SK-MEL-5 (cell line): ENCODE results near the gene HEPN1. TPM values are rescaled to one million over a fixed set of nuclear protein-coding genes. Genes with fewer than 3 reads are reported as not detected.

ENCODE experiments used
- DNase-seq: peaks from one replicate; pipeline ENCODE4 v3.0.0-alpha.2; 2016; ENCODE audit warnings: low read depth, low spot score
- in situ Hi-C: cut with HindIII; loops from 2 replicates; pipeline ENCODE4 v1.10.0; 2016; ENCODE audit warnings: low sequenced_read_pairs, high pct_unique_total_duplicates, low pct_unique_long_range_greater_than_20kb
- total RNA-seq: library from RNA; depleted of rRNA; stranded (reverse); fragments of >200 nt; shearing (Covaris generic); gene quantifications from 2 replicates; pipeline ENCODE4 v1.2.3, GENCODE V29; 2014

Gene HEPN1
- total RNA-seq, 1 experiment from 2014 or later: not detected

GRCh38 chr11:124895471-124895971 is 23.5 kb upstream of the HEPN1 start:
- no peak for DNase-seq
- in situ Hi-C loops: no loop called here

- in situ Hi-C loops: no loop called here
- DNase-seq: no peak
Measured at GRCh38 chr11:124896071-124896750, 22.8 kb upstream of the HEPN1 start.

GRCh38 chr11:124896821-124897391 is 22.1 kb upstream of the HEPN1 start:
- DNase-seq: no peak
- in situ Hi-C loops: no loop called here

- in situ Hi-C loops: no loop called here
- no peak for DNase-seq
Measured at GRCh38 chr11:124897674-124898262, 21.3 kb upstream of the HEPN1 start, which contains the start of gene ROBO4. Gene ROBO4, minus strand, starts transcription at chr11:124897865. Its CDS starts 70 bp downstream, at chr11:124897795.

GRCh38 chr11:124898263-124898680 is 20.8 kb upstream of the HEPN1 start:
- in situ Hi-C loops: no loop called here
- DNase-seq: no peak

GRCh38 chr11:124898711-124899110 is 20.3 kb upstream of the HEPN1 start:
- no peak for DNase-seq
- in situ Hi-C loops: no loop called here

- in situ Hi-C loops: no loop called here
- no peak for DNase-seq
Measured at GRCh38 chr11:124899383-124900145, 19.5 kb upstream of the HEPN1 start.

GRCh38 chr11:124900464-124900863 is 18.6 kb upstream of the HEPN1 start:
- in situ Hi-C loops: no loop called here
- DNase-seq: no peak

- in situ Hi-C loops: no loop called here
- no peak for DNase-seq
Measured at GRCh38 chr11:124902616-124903015, 16.4 kb upstream of the HEPN1 start.

- no peak for DNase-seq
- in situ Hi-C loops: no loop called here
Measured at GRCh38 chr11:124915541-124916369, 3.3 kb upstream of the HEPN1 start.

GRCh38 chr11:124916370-124916710 is 2.7 kb upstream of the HEPN1 start:
- in situ Hi-C loops: no loop called here
- DNase-seq: no peak

- peak; percentile 13 for DNase-seq
- in situ Hi-C loops: no loop called here
Measured at GRCh38 chr11:124917115-124917637, 1.9 kb upstream of the HEPN1 start.

GRCh38 chr11:124919898-124920297 is 848 bp downstream of the HEPN1 start:
- no peak for DNase-seq
- in situ Hi-C loops: no loop called here

- no peak for DNase-seq
- in situ Hi-C loops: no loop called here
Measured at GRCh38 chr11:124920356-124920755, 1.3 kb downstream of the HEPN1 start.

GRCh38 chr11:124920870-124921609 is 2.0 kb downstream of the HEPN1 start:
- DNase-seq: no peak
- in situ Hi-C loops: no loop called here

- in situ Hi-C loops: no loop called here
- no peak for DNase-seq
Measured at GRCh38 chr11:124922831-124923230, 3.8 kb downstream of the HEPN1 start.

GRCh38 chr11:124923296-124923695 is 4.2 kb downstream of the HEPN1 start:
- no peak for DNase-seq
- in situ Hi-C loops: no loop called here
